ENCODE data around the gene IFNA16. TPM values are rescaled to one million over a fixed set of nuclear protein-coding genes. Genes with fewer than 3 reads are reported as not detected.
"Not testable (repeated sequence)": the region's sequence is repeated elsewhere in the genome, so short reads cannot be mapped to it uniquely, and the experiment has no call there.

Gene IFNA16
- total RNA-seq (2014; rRNA removed; shearing (Covaris generic); ENCODE audit: low replicate concordance), result not detected in 2 replicates

- not testable (repeated sequence) for H3K9me2 ChIP-seq (replicated peaks; ENCODE audit: insufficient read depth, low read length); H4K20me1 ChIP-seq (ENCODE audit: insufficient read depth, low read depth, low read length); H3K9me3 ChIP-seq (ENCODE audit: low read length); H3K4me1 ChIP-seq (ENCODE audit: low read length); H3K4me3 ChIP-seq (ENCODE audit: low read length); H3K4me2 ChIP-seq (ENCODE audit: low read depth, low read length, poor library complexity, severe bottlenecking); H3K36me3 ChIP-seq (ENCODE audit: insufficient read depth, low read length); DNase-seq; H3K79me2 ChIP-seq (ENCODE audit: low read length); H3K27me3 ChIP-seq (ENCODE audit: low read length); H3K9ac ChIP-seq (ENCODE audit: low read length); H3K27ac ChIP-seq (ENCODE audit: low read length); H2AFZ ChIP-seq (ENCODE audit: low read length)
Observed at GRCh38 chr9:21217211-21217610, at the start of gene IFNA16. IFNA16 (minus strand) TSS chr9:21217311; CDS start chr9:21217305, 6 bp downstream.

- H3K4me1 ChIP-seq (ENCODE audit: low read length), result no peaks in the 10 kb centered on the region
- no peak overlapping the region for H3K4me3 ChIP-seq (ENCODE audit: low read length)
- no peaks in the 10 kb centered on the region for H4K20me1 ChIP-seq (ENCODE audit: insufficient read depth, low read depth, low read length)
- no peak overlapping the region for H3K27ac ChIP-seq (ENCODE audit: low read length)
- H3K79me2 ChIP-seq (ENCODE audit: low read length), result no peaks in the 10 kb centered on the region
- no peak overlapping the region for H2AFZ ChIP-seq (ENCODE audit: low read length)
- no peak for DNase-seq
- no peak overlapping the region for H3K9ac ChIP-seq (ENCODE audit: low read length)
- H3K9me2 ChIP-seq (replicated peaks; ENCODE audit: insufficient read depth, low read length), result no peaks in the 10 kb centered on the region
- no peaks in the 10 kb centered on the region for H3K36me3 ChIP-seq (ENCODE audit: insufficient read depth, low read length)
- no peaks in the 10 kb centered on the region for H3K27me3 ChIP-seq (ENCODE audit: low read length)
- H3K9me3 ChIP-seq (ENCODE audit: low read length), result no peaks in the 10 kb centered on the region
- H3K4me2 ChIP-seq (ENCODE audit: low read depth, low read length, poor library complexity, severe bottlenecking), result no peak overlapping the region
Observed at GRCh38 chr9:21265421-21266189, 48.5 kb upstream of the IFNA16 start.

- H3K9ac ChIP-seq (ENCODE audit: low read length), result no peak overlapping the region
- no peaks in the 10 kb centered on the region for H3K9me3 ChIP-seq (ENCODE audit: low read length)
- no peak overlapping the region for H3K4me2 ChIP-seq (ENCODE audit: low read depth, low read length, poor library complexity, severe bottlenecking)
- no peaks in the 10 kb centered on the region for H3K9me2 ChIP-seq (replicated peaks; ENCODE audit: insufficient read depth, low read length)
- no peak overlapping the region for H3K27ac ChIP-seq (ENCODE audit: low read length)
- H3K36me3 ChIP-seq (ENCODE audit: insufficient read depth, low read length), result no peaks in the 10 kb centered on the region
- DNase-seq, result no peak
- H3K4me1 ChIP-seq (ENCODE audit: low read length), result no peaks in the 10 kb centered on the region
- H3K79me2 ChIP-seq (ENCODE audit: low read length), result no peaks in the 10 kb centered on the region
- H3K4me3 ChIP-seq (ENCODE audit: low read length), result no peak overlapping the region
- no peaks in the 10 kb centered on the region for H3K27me3 ChIP-seq (ENCODE audit: low read length)
- H2AFZ ChIP-seq (ENCODE audit: low read length), result no peak overlapping the region
- no peaks in the 10 kb centered on the region for H4K20me1 ChIP-seq (ENCODE audit: insufficient read depth, low read depth, low read length)
Observed at GRCh38 chr9:21255538-21256212, 38.6 kb upstream of the IFNA16 start.

GRCh38 chr9:21252721-21253547 is 35.8 kb upstream of the IFNA16 start:
- DNase-seq, result peak; percentile 61
- Histone ChIP-seq H3K27me3 (ENCODE audit: low read length) (no peaks in the 10 kb centered on the region), H3K79me2 (ENCODE audit: low read length) (no peaks in the 10 kb centered on the region), H3K9me3 (ENCODE audit: low read length) (no peaks in the 10 kb centered on the region), H3K36me3 (ENCODE audit: insufficient read depth, low read length) (no peaks in the 10 kb centered on the region), H3K9me2 (replicated peaks; ENCODE audit: insufficient read depth, low read length) (no peaks in the 10 kb centered on the region), H3K4me3 (ENCODE audit: low read length) (no peak overlapping the region), H4K20me1 (ENCODE audit: insufficient read depth, low read depth, low read length) (no peaks in the 10 kb centered on the region), H3K27ac (ENCODE audit: low read length) (no peak overlapping the region), H2AFZ (ENCODE audit: low read length) (no peak overlapping the region), H3K4me1 (ENCODE audit: low read length) (no peaks in the 10 kb centered on the region), H3K4me2 (ENCODE audit: low read depth, low read length, poor library complexity, severe bottlenecking) (no peak overlapping the region), H3K9ac (ENCODE audit: low read length) (no peak overlapping the region)

- Histone ChIP-seq H3K9ac (ENCODE audit: low read length) (no peak overlapping the region), H3K27ac (ENCODE audit: low read length) (no peak overlapping the region), H3K4me1 (ENCODE audit: low read length) (no peaks in the 10 kb centered on the region), H4K20me1 (ENCODE audit: insufficient read depth, low read depth, low read length) (no peaks in the 10 kb centered on the region), H3K9me2 (replicated peaks; ENCODE audit: insufficient read depth, low read length) (no peaks in the 10 kb centered on the region), H3K4me2 (ENCODE audit: low read depth, low read length, poor library complexity, severe bottlenecking) (no peak overlapping the region), H2AFZ (ENCODE audit: low read length) (no peak overlapping the region), H3K36me3 (ENCODE audit: insufficient read depth, low read length) (no peaks in the 10 kb centered on the region), H3K27me3 (ENCODE audit: low read length) (no peaks in the 10 kb centered on the region), H3K9me3 (ENCODE audit: low read length) (no peaks in the 10 kb centered on the region), H3K4me3 (ENCODE audit: low read length) (no peak overlapping the region), H3K79me2 (ENCODE audit: low read length) (no peaks in the 10 kb centered on the region)
- no peak for DNase-seq
Observed at GRCh38 chr9:21251638-21252037, 34.5 kb upstream of the IFNA16 start.

- no peaks in the 10 kb centered on the region for H3K9me3 ChIP-seq (ENCODE audit: low read length)
- no peak overlapping the region for H3K4me2 ChIP-seq (ENCODE audit: low read depth, low read length, poor library complexity, severe bottlenecking)
- H4K20me1 ChIP-seq (ENCODE audit: insufficient read depth, low read depth, low read length), result no peaks in the 10 kb centered on the region
- no peak overlapping the region for H3K4me3 ChIP-seq (ENCODE audit: low read length)
- no peaks in the 10 kb centered on the region for H3K27me3 ChIP-seq (ENCODE audit: low read length)
- no peak overlapping the region for H3K27ac ChIP-seq (ENCODE audit: low read length)
- no peaks in the 10 kb centered on the region for H3K36me3 ChIP-seq (ENCODE audit: insufficient read depth, low read length)
- no peak for DNase-seq
- no peaks in the 10 kb centered on the region for H3K79me2 ChIP-seq (ENCODE audit: low read length)
- H3K9ac ChIP-seq (ENCODE audit: low read length), result no peak overlapping the region
- no peak overlapping the region for H2AFZ ChIP-seq (ENCODE audit: low read length)
- no peaks in the 10 kb centered on the region for H3K9me2 ChIP-seq (replicated peaks; ENCODE audit: insufficient read depth, low read length)
- H3K4me1 ChIP-seq (ENCODE audit: low read length), result no peaks in the 10 kb centered on the region
Observed at GRCh38 chr9:21251190-21251589, 34.1 kb upstream of the IFNA16 start.

- no peak overlapping the region for H3K4me3 ChIP-seq (ENCODE audit: low read length)
- no peaks in the 10 kb centered on the region for H3K9me2 ChIP-seq (replicated peaks; ENCODE audit: insufficient read depth, low read length)
- no peaks in the 10 kb centered on the region for H3K79me2 ChIP-seq (ENCODE audit: low read length)
- no peaks in the 10 kb centered on the region for H3K36me3 ChIP-seq (ENCODE audit: insufficient read depth, low read length)
- H3K9me3 ChIP-seq (ENCODE audit: low read length), result no peaks in the 10 kb centered on the region
- no peak overlapping the region for H3K4me2 ChIP-seq (ENCODE audit: low read depth, low read length, poor library complexity, severe bottlenecking)
- DNase-seq, result peak; percentile 34
- H4K20me1 ChIP-seq (ENCODE audit: insufficient read depth, low read depth, low read length), result 0 out of 2 replicates have a peak, but pooled peaks cover 4% of the 10 kb centered on the region
- H3K27me3 ChIP-seq (ENCODE audit: low read length), result no peaks in the 10 kb centered on the region
- H3K27ac ChIP-seq (ENCODE audit: low read length), result no peak overlapping the region
- no peak overlapping the region for H2AFZ ChIP-seq (ENCODE audit: low read length)
- no peak overlapping the region for H3K9ac ChIP-seq (ENCODE audit: low read length)
- H3K4me1 ChIP-seq (ENCODE audit: low read length), result no peaks in the 10 kb centered on the region
Observed at GRCh38 chr9:21244836-21245235, 27.7 kb upstream of the IFNA16 start.

GRCh38 chr9:21239911-21240310 is 22.8 kb upstream of the IFNA16 start, which contains the start of gene IFNA14:
IFNA14 (minus strand) TSS chr9:21240005; CDS start chr9:21239935, 70 bp downstream.
- Histone ChIP-seq H2AFZ (ENCODE audit: low read length) (no peak within 1 kb of the TSS), H3K9ac (ENCODE audit: low read length) (no peak within 1 kb of the TSS), H3K4me1 (ENCODE audit: low read length) (no peaks in the 10 kb centered on the region), H3K4me3 (ENCODE audit: low read length) (no peak within 1 kb of the TSS), H3K27me3 (ENCODE audit: low read length) (no peaks in the 10 kb centered on the region), H3K79me2 (ENCODE audit: low read length) (no peaks in the 10 kb centered on the region), H3K9me3 (ENCODE audit: low read length) (no peaks in the 10 kb centered on the region), H3K27ac (ENCODE audit: low read length) (no peak within 1 kb of the TSS), H3K9me2 (replicated peaks; ENCODE audit: insufficient read depth, low read length) (no peaks in the 10 kb centered on the region), H3K4me2 (ENCODE audit: low read depth, low read length, poor library complexity, severe bottlenecking) (no peak within 1 kb of the TSS), H4K20me1 (ENCODE audit: insufficient read depth, low read depth, low read length) (0 out of 2 replicates have a peak, but pooled peaks cover 4% of the 10 kb centered on the region), H3K36me3 (ENCODE audit: insufficient read depth, low read length) (no peaks in the 10 kb centered on the region)
- DNase-seq, result no peak

All from Karpas-422 (cell line).